H1 (cell line): ENCODE results near the gene SUSD6. TPM values are rescaled to one million over a fixed set of nuclear protein-coding genes. Genes with fewer than 3 reads are reported as not detected.

Experiments
- CTCF ChIA-PET: fragments of 300-600 bp; sonication (Branson Sonifier 250); formaldehyde crosslinking; loops from one replicate; lab custom pipeline; 2021; ENCODE audit not compliant: partially characterized antibody; lab: Charles Lee
- POLR2A ChIA-PET: fragments of 300-600 bp; sonication (Branson Sonifier 250); formaldehyde crosslinking; loops from one replicate; lab custom pipeline; 2021; ENCODE audit warnings: inconsistent platforms; ENCODE audit not compliant: partially characterized antibody; lab: Charles Lee
- DNase-seq, 2 experiments: peaks; one replicate each; pipeline versions ENCODE4 v3.0.0 to v3.0.0-alpha.2; 2010 to 2022; ENCODE audit warnings: low spot score in 2 of 2, low read depth in 1 of 2, mixed read lengths in 1 of 2
- FAIRE-seq: peaks from 2 replicates; lab custom pipeline; 2011; peaks lifted over from hg19 to GRCh38; lab: Jason Lieb, UNC
- H2AFZ ChIP-seq: 2 replicates; pipeline ENCODE4 v1.8.1; 2012; ENCODE audit warnings: low read length, inconsistent platforms
- H2AK5ac ChIP-seq: 2 replicates; pipeline ENCODE4 v1.6.1; 2013; ENCODE audit warnings: low read depth, low read length
- H2BK120ac ChIP-seq: replicated peaks from 2 replicates; pipeline ENCODE3; 2013; ENCODE audit warnings: low read depth, low read length, inconsistent platforms
- H2BK12ac ChIP-seq: 2 replicates; pipeline ENCODE4 v1.6.1; 2013; ENCODE audit warnings: low read depth, low read length
- H2BK15ac ChIP-seq: 2 replicates; pipeline ENCODE4 v1.6.1; 2013; ENCODE audit warnings: low read length
- H2BK20ac ChIP-seq: 2 replicates; pipeline ENCODE4 v1.6.1; 2013; ENCODE audit warnings: low read length
- H2BK5ac ChIP-seq: 2 replicates; pipeline ENCODE4 v1.6.1; 2013; ENCODE audit warnings: low read depth, low read length
- H3K14ac ChIP-seq: 2 replicates; pipeline ENCODE4 v1.6.1; 2013; ENCODE audit warnings: inconsistent platforms; ENCODE audit not compliant: insufficient read length
- H3K18ac ChIP-seq: 2 replicates; pipeline ENCODE4 v1.6.1; 2013; ENCODE audit warnings: low read length; ENCODE audit errors: extremely low read depth
- H3K23ac ChIP-seq: 2 replicates; pipeline ENCODE4 v1.6.1; 2013; ENCODE audit warnings: inconsistent platforms; ENCODE audit not compliant: insufficient read length
- H3K23me2 ChIP-seq: 2 replicates; pipeline ENCODE4 v1.6.1; 2013; ENCODE audit warnings: low read depth, low read length
- H3K27ac ChIP-seq: 2 replicates; pipeline ENCODE4 v1.6.1; 2011; ENCODE audit warnings: low read depth, low read length, inconsistent platforms
- H3K27me3 ChIP-seq, 4 experiments: replicated peaks in 1 of 4; 1 replicate in 1 of 4; 2 replicates in 3 of 4; pipeline versions ENCODE4 v1.6.1 to v1.8.1; 2011 to 2013; ENCODE audit warnings: low read length in 3 of 4, mild to moderate bottlenecking in 3 of 4, inconsistent platforms in 2 of 4, mixed read lengths in 2 of 4, moderate library complexity in 1 of 4; ENCODE audit not compliant: control insufficient read depth in 3 of 4, insufficient read depth in 3 of 4; ENCODE audit errors: extremely low read depth in 1 of 4
- H3K36me3 ChIP-seq, 4 experiments: 2 replicates each; pipeline versions ENCODE4 v1.6.1 to v1.8.1; 2011 to 2013; ENCODE audit warnings: mild to moderate bottlenecking in 4 of 4, low read length in 3 of 4, moderate library complexity in 2 of 4, control low read depth in 1 of 4, inconsistent platforms in 1 of 4; ENCODE audit not compliant: insufficient read depth in 4 of 4, control insufficient read depth in 2 of 4
- H3K4ac ChIP-seq: replicated peaks from 2 replicates; pipeline ENCODE3; 2013; ENCODE audit warnings: low read length, low read depth, mixed read lengths, inconsistent platforms; ENCODE audit not compliant: insufficient read length
- H3K4me1 ChIP-seq, 4 experiments: replicated peaks in 1 of 4; 1 replicate in 1 of 4; 2 replicates in 3 of 4; pipeline versions ENCODE4 v1.6.1 to v1.8.1; 2011 to 2013; ENCODE audit warnings: low read length in 3 of 4, inconsistent platforms in 2 of 4, mixed read lengths in 1 of 4; ENCODE audit not compliant: insufficient read depth in 4 of 4, control insufficient read depth in 3 of 4
- H3K4me2 ChIP-seq, 2 experiments: 2 replicates each; pipeline versions ENCODE4 v1.6.1 to v1.8.1; 2011 to 2013; ENCODE audit warnings: low read depth in 2 of 2, low read length in 2 of 2, control low read depth in 1 of 2, inconsistent platforms in 1 of 2, mild to moderate bottlenecking in 1 of 2; ENCODE audit not compliant: insufficient read depth in 1 of 2
- H3K4me3 ChIP-seq, 4 experiments: fragments of 200-600, 300-600 bp in 1 of 4; sonication (generic), shearing (Covaris generic), sonication (Bioruptor Twin) in 1 of 4; 2 replicates each; pipeline versions ENCODE4 v1.5.1 to v1.8.1; 2011 to 2016; ENCODE audit warnings: low read length in 4 of 4, low read depth in 3 of 4, control low read depth in 2 of 4, inconsistent platforms in 2 of 4, mild to moderate bottlenecking in 2 of 4, mixed read lengths in 1 of 4, moderate library complexity in 1 of 4; ENCODE audit not compliant: insufficient read depth in 2 of 4; ENCODE audit errors: extremely low read depth in 1 of 4
- H3K56ac ChIP-seq: replicated peaks from 2 replicates; pipeline ENCODE3; 2013; ENCODE audit warnings: low read depth, mild to moderate bottlenecking, mixed read lengths, low read length, inconsistent platforms; ENCODE audit not compliant: insufficient read length
- H3K79me1 ChIP-seq: 2 replicates; pipeline ENCODE4 v1.6.1; 2013; ENCODE audit warnings: low read depth, low read length, control low read depth
- H3K79me2 ChIP-seq, 2 experiments: 2 replicates each; pipeline versions ENCODE4 v1.6.1 to v1.8.1; 2012 to 2013; ENCODE audit warnings: low read length in 2 of 2, mild to moderate bottlenecking in 2 of 2, inconsistent platforms in 1 of 2; ENCODE audit not compliant: insufficient read depth in 2 of 2, control insufficient read depth in 1 of 2
- H3K9ac ChIP-seq, 4 experiments: replicated peaks in 1 of 4; 1 replicate in 1 of 4; 2 replicates in 3 of 4; pipeline versions ENCODE4 v1.6.1 to v1.8.1; 2011 to 2013; ENCODE audit warnings: low read depth in 3 of 4, low read length in 3 of 4, control low read depth in 2 of 4, mild to moderate bottlenecking in 2 of 4, moderate library complexity in 2 of 4, inconsistent platforms in 1 of 4; ENCODE audit errors: extremely low read depth in 1 of 4
- H3K9me3 ChIP-seq, 2 experiments: 2 replicates each; pipeline versions ENCODE4 v1.6.1 to v1.8.1; 2012 to 2013; ENCODE audit warnings: mild to moderate bottlenecking in 2 of 2, moderate library complexity in 2 of 2, control low read depth in 1 of 2, inconsistent platforms in 1 of 2, low read depth in 1 of 2, low read length in 1 of 2, mixed read lengths in 1 of 2; ENCODE audit not compliant: insufficient read depth in 2 of 2
- H4K20me1 ChIP-seq, 2 experiments: replicated peaks in 1 of 2; 2 replicates each; pipeline versions ENCODE3 to v1.8.1; 2011 to 2013; ENCODE audit warnings: inconsistent platforms in 2 of 2, low read length in 2 of 2, mild to moderate bottlenecking in 1 of 2; ENCODE audit not compliant: insufficient read depth in 2 of 2, control insufficient read depth in 1 of 2
- H4K5ac ChIP-seq: 2 replicates; pipeline ENCODE4 v1.6.1; 2013; ENCODE audit warnings: low read length, low read depth, mixed read lengths, inconsistent platforms; ENCODE audit not compliant: insufficient read length
- H4K8ac ChIP-seq: 2 replicates; pipeline ENCODE4 v1.8.0; 2013; ENCODE audit warnings: mild to moderate bottlenecking, moderate library complexity, low read length, inconsistent platforms; ENCODE audit not compliant: insufficient read depth; ENCODE audit errors: extremely low read depth
- H4K91ac ChIP-seq: replicated peaks from 2 replicates; pipeline ENCODE3; 2013; ENCODE audit warnings: low read length, mixed read lengths, inconsistent platforms; ENCODE audit not compliant: insufficient read length
- EP300 ChIP-seq, 2 experiments: IDR thresholded peaks; 1 replicate in 1 of 2; 2 replicates in 1 of 2; pipeline ENCODE4 v1.6.1; 2011 to 2012; ENCODE audit warnings: low read depth in 2 of 2, low read length in 2 of 2, mild to moderate bottlenecking in 2 of 2, borderline replicate concordance in 1 of 2, inconsistent platforms in 1 of 2, moderate library complexity in 1 of 2
- GABPA ChIP-seq: IDR thresholded peaks from 2 replicates; pipeline ENCODE4 v1.6.1; 2011; ENCODE audit warnings: mild to moderate bottlenecking, low read length, moderate library complexity, borderline replicate concordance; ENCODE audit not compliant: insufficient read depth
- KDM1A ChIP-seq: fragments of 200-600, 300-600 bp; sonication (generic); IDR thresholded peaks from 2 replicates; pipeline ENCODE4 v1.7.1; 2016; ENCODE audit warnings: mild to moderate bottlenecking, low read length, borderline replicate concordance
- RAD21 ChIP-seq, 2 experiments: IDR thresholded peaks in 1 of 2; conservative IDR thresholded peaks in 1 of 2; 2 replicates each; pipeline ENCODE4 v1.6.1; 2011; ENCODE audit warnings: low read depth in 2 of 2, low read length in 2 of 2, improper control_type of control experiment in 1 of 2, inconsistent platforms in 1 of 2, mild to moderate bottlenecking in 1 of 2, moderate library complexity in 1 of 2
- TCF12 ChIP-seq: IDR thresholded peaks from 2 replicates; pipeline ENCODE4 v1.6.1; 2011; ENCODE audit warnings: low read depth, mild to moderate bottlenecking, low read length
- WGBS, 2 experiments: shearing (Covaris generic) in 1 of 2; methylation state at CpG; one replicate each; pipeline versions ENCODE4 v1.1.6 to v1.1.7; 2013 to 2015; ENCODE audit warnings: low lambda C conversion rate in 2 of 2, mixed read lengths in 2 of 2, inconsistent platforms in 1 of 2, low coverage in 1 of 2, missing lambda C conversion rate in 1 of 2; ENCODE audit not compliant: insufficient replicate concordance in 2 of 2, insufficient coverage in 1 of 2, insufficient read length in 1 of 2; ENCODE audit errors: extremely low coverage in 1 of 2, missing lambda C conversion rate in 1 of 2; 5-methylcytosine and 5-hydroxymethylcytosine counted together
- polyA plus RNA-seq, 7 experiments: library from polyadenylated mRNA; depleted of rRNA in 3 of 7; stranded (reverse) in 5 of 7; unstranded in 2 of 7; fragments of >200 nt in 5 of 7; fragments of 200-250 nt in 2 of 7; gene quantifications; 1 replicate in 5 of 7; 2 replicates in 1 of 7; 4 replicates in 1 of 7; pipeline versions ENCODE4 v1.2.1 to v1.2.3, GENCODE V29; 2011 to 2013; ENCODE audit warnings: missing spikeins in 2 of 7, mixed read lengths in 2 of 7
- total RNA-seq: library from RNA; stranded (reverse); fragmentation: NEBNext Ultra II Directional; extraction: Animal tissue kit (Norgen Biotek cat#: 25700); gene quantifications from 2 replicates; pipeline ENCODE4 v1.2.1, GENCODE V29; 2021
- TF ChIP-seq, protein P1 (sequence below), 3 experiments: IDR thresholded peaks; 1 replicate in 2 of 3; 2 replicates in 1 of 3; pipeline versions ENCODE4 v1.5.1 to v1.6.1; 2011; ENCODE audit warnings: low read length in 3 of 3, mild to moderate bottlenecking in 3 of 3, inconsistent platforms in 2 of 3, low read depth in 1 of 3, moderate library complexity in 1 of 3; ENCODE audit not compliant: insufficient read depth in 1 of 3; ENCODE audit errors: control extremely low read depth in 1 of 3

Gene SUSD6
- total and polyA plus RNA-seq, 2 of the 8 experiments (the other 6 are each of a cell fraction or from before 2014, with no cell fraction given) = 3.0 to 3.8 TPM

DNA sequence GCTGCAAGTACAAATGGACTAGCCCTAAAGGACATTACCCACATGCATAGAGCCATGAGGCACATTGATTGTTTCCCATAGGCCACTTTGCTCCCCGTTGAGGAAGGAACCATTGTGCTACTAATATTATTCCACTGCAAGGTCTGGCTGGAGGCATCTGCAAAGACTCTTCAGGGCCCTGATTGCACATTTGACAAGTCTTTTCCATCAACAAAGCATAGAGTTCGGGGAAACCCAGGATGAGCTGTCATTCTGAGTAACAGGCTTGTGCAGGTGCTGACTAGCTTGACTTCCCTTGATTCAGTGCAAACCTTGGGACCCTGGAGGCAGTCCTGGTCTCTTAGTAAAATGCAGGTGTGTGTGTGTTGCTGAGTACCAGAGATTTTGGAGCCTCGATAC, 73.8 kb downstream of the SUSD6 start:
- H4K91ac ChIP-seq = no peak overlapping the region
- no peak for FAIRE-seq
- H3K27ac ChIP-seq = no peak overlapping the region
- H2BK20ac ChIP-seq = no peak overlapping the region
- H4K5ac ChIP-seq = no peak overlapping the region
- no peaks in the 10 kb centered on the region for H3K79me2 ChIP-seq
- H3K9me3 ChIP-seq = no peaks in the 10 kb centered on the region
- H3K27me3 ChIP-seq = no peaks in the 10 kb centered on the region
- no peak overlapping the region for H3K4me2 ChIP-seq
- H3K56ac ChIP-seq = no peak overlapping the region
- no peak for DNase-seq
- no peaks in the 10 kb centered on the region for H4K20me1 ChIP-seq
- CTCF ChIA-PET = interaction anchor here (0.9 to 3.3 kb wide), 4 partner anchors 12 to 81 kb away, joined by 3 to 12 read pairs (median 4); no protein-coding TSS in a partner anchor
- H3K79me1 ChIP-seq = no peaks in the 10 kb centered on the region
- H3K4ac ChIP-seq = no peak overlapping the region
- no peak overlapping the region for H2BK5ac ChIP-seq
- no peak overlapping the region for H2BK120ac ChIP-seq
- H3K9ac ChIP-seq = no peak overlapping the region
- H3K18ac ChIP-seq = no peak overlapping the region
- POLR2A ChIA-PET = interaction anchor here (0.7 kb wide), 1 partner anchor 111 kb away, joined by 3 read pairs; no protein-coding TSS in a partner anchor
- H2BK12ac ChIP-seq = no peak overlapping the region
- WGBS, 2 experiments = 89% methylated on average over 3 of the region's 3 CpGs; no CpG with 5 or more reads in 1 of the 2 experiments
- H3K4me3 ChIP-seq = no peak overlapping the region
- H2AK5ac ChIP-seq = no peak overlapping the region
- no peak overlapping the region for H4K8ac ChIP-seq
- no peak overlapping the region for H2AFZ ChIP-seq
- no peak overlapping the region for H3K14ac ChIP-seq
- H3K4me1 ChIP-seq = no peaks in the 10 kb centered on the region; a peak in 1 of 7 replicates
- no peaks in the 10 kb centered on the region for H3K36me3 ChIP-seq
- no peaks in the 10 kb centered on the region; the same call in 1 of the 2 replicates for H3K23me2 ChIP-seq
- no peak overlapping the region for H2BK15ac ChIP-seq
- no peak overlapping the region for H3K23ac ChIP-seq
- TF ChIP-seq RAD21 (IDR thresholded peaks at IDR 0.05 in 1 of 2, conservative IDR thresholded peaks at IDR 0.05 in 1 of 2; ENCODE audit: low read depth in 2 of 2, low read length in 2 of 2) = no peak
- TF ChIP-seq KDM1A = no peak
- no peak for TF ChIP-seq TCF12
- TF ChIP-seq, protein P1, sequence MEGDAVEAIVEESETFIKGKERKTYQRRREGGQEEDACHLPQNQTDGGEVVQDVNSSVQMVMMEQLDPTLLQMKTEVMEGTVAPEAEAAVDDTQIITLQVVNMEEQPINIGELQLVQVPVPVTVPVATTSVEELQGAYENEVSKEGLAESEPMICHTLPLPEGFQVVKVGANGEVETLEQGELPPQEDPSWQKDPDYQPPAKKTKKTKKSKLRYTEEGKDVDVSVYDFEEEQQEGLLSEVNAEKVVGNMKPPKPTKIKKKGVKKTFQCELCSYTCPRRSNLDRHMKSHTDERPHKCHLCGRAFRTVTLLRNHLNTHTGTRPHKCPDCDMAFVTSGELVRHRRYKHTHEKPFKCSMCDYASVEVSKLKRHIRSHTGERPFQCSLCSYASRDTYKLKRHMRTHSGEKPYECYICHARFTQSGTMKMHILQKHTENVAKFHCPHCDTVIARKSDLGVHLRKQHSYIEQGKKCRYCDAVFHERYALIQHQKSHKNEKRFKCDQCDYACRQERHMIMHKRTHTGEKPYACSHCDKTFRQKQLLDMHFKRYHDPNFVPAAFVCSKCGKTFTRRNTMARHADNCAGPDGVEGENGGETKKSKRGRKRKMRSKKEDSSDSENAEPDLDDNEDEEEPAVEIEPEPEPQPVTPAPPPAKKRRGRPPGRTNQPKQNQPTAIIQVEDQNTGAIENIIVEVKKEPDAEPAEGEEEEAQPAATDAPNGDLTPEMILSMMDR (IDR thresholded peaks at IDR 0.05; ENCODE audit: control extremely low read depth in 1 of 3, insufficient read depth in 1 of 3, low read depth in 1 of 3, low read length in 3 of 3) = no peak
- no peak for TF ChIP-seq EP300 (IDR thresholded peaks at IDR 0.05; ENCODE audit: borderline replicate concordance in 1 of 2, low read depth in 2 of 2, low read length in 2 of 2)
- no peak for TF ChIP-seq GABPA
